IMR-90 (cell line): ENCODE data around the gene FAM168B.

Experiments
- CEBPB ChIP-seq: IDR thresholded peaks from 2 replicates; pipeline ENCODE4 v1.6.1; 2012; ENCODE audit warnings: low read depth, low read length, improper control_type of control experiment
- MAFK ChIP-seq: IDR thresholded peaks from 2 replicates; pipeline ENCODE4 v1.6.1; 2012; ENCODE audit warnings: low read depth, low read length, improper control_type of control experiment
- MAZ ChIP-seq: IDR thresholded peaks from 2 replicates; pipeline ENCODE4 v1.6.1; 2012; ENCODE audit warnings: low read depth, mild to moderate bottlenecking, low read length, improper control_type of control experiment, moderate library complexity, borderline replicate concordance
- MXI1 ChIP-seq: IDR thresholded peaks from 2 replicates; pipeline ENCODE4 v1.6.1; 2012; ENCODE audit warnings: low read depth, mild to moderate bottlenecking, low read length, moderate library complexity, borderline replicate concordance
- NFE2L2 ChIP-seq: fragments of 150-350 bp; IDR thresholded peaks from 2 replicates; pipeline ENCODE4 v1.6.1; 2016; ENCODE audit warnings: low read depth, mild to moderate bottlenecking, low read length
- POLR2A ChIP-seq: IDR thresholded peaks from 2 replicates; pipeline ENCODE4 v1.6.1; 2012; ENCODE audit warnings: mild to moderate bottlenecking, low read depth, low read length
- RAD21 ChIP-seq: IDR thresholded peaks from 2 replicates; pipeline ENCODE4 v1.6.1; 2012; ENCODE audit warnings: low read length, improper control_type of control experiment
- RCOR1 ChIP-seq: IDR thresholded peaks from 2 replicates; pipeline ENCODE4 v1.6.1; 2012; ENCODE audit warnings: mild to moderate bottlenecking, low read length, improper control_type of control experiment; ENCODE audit not compliant: insufficient replicate concordance
- RFX5 ChIP-seq: IDR thresholded peaks from 2 replicates; pipeline ENCODE4 v1.8.0; 2012; ENCODE audit warnings: low read depth, mild to moderate bottlenecking, low read length, moderate library complexity
- SMC3 ChIP-seq: fragments of 150-350 bp; IDR thresholded peaks from 2 replicates; pipeline ENCODE4 v1.6.1; 2016; ENCODE audit warnings: low read depth, mild to moderate bottlenecking, antibody characterized with exemption, low read length, moderate library complexity
- TF ChIP-seq, protein P1 (sequence below): conservative IDR thresholded peaks from 2 replicates; pipeline ENCODE4 v1.5.1; 2012; ENCODE audit warnings: mild to moderate bottlenecking, low read depth, low read length, improper control_type of control experiment
- TF ChIP-seq, protein P2 (sequence below): fragments of 150-350 bp; IDR thresholded peaks from 2 replicates; pipeline ENCODE4 v1.6.1; 2017; ENCODE audit warnings: mild to moderate bottlenecking, antibody characterized with exemption, low read length, low read depth

DNA sequence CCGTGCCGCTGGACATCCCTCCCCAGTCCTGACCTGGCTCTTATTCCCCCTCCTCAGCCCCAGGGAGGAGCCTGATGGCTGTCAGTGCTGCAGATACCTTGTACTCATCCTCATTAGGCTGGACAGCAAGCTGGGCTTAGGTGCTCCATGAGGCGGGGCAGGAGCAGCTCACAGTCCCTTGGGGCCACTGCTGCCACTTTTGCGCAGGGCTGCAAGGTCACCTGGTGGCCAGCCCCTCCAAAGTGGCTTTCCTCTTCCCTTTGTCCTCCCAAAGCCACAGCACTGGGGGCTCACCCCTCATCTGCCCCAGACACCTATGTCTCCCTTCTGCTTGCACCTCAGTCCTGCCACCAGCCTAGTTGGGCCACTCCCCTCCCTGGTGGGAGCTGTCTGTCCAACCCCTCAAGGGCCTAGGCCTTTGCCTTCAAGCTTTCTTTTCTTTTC lies 60.8 kb downstream of the FAM168B start:
- TF ChIP-seq POLR2A (no peak), SMC3 (no peak), RFX5 (no peak), CEBPB (no peak), MXI1 (no peak), RCOR1 (no peak), MAFK (no peak), NFE2L2 (no peak), RAD21 (no peak), MAZ (no peak)
- TF ChIP-seq, protein P1, sequence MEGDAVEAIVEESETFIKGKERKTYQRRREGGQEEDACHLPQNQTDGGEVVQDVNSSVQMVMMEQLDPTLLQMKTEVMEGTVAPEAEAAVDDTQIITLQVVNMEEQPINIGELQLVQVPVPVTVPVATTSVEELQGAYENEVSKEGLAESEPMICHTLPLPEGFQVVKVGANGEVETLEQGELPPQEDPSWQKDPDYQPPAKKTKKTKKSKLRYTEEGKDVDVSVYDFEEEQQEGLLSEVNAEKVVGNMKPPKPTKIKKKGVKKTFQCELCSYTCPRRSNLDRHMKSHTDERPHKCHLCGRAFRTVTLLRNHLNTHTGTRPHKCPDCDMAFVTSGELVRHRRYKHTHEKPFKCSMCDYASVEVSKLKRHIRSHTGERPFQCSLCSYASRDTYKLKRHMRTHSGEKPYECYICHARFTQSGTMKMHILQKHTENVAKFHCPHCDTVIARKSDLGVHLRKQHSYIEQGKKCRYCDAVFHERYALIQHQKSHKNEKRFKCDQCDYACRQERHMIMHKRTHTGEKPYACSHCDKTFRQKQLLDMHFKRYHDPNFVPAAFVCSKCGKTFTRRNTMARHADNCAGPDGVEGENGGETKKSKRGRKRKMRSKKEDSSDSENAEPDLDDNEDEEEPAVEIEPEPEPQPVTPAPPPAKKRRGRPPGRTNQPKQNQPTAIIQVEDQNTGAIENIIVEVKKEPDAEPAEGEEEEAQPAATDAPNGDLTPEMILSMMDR, result no peak
- TF ChIP-seq, protein P2, sequence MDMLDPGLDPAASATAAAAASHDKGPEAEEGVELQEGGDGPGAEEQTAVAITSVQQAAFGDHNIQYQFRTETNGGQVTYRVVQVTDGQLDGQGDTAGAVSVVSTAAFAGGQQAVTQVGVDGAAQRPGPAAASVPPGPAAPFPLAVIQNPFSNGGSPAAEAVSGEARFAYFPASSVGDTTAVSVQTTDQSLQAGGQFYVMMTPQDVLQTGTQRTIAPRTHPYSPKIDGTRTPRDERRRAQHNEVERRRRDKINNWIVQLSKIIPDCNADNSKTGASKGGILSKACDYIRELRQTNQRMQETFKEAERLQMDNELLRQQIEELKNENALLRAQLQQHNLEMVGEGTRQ, result no peak
